GM19397 (cell line): ENCODE measurements around the gene MUC12.
"Not testable (repeated sequence)": the region's sequence is repeated elsewhere in the genome, so short reads cannot be mapped to it uniquely, and the experiment has no call there.

Experiments used
- ATAC-seq: cut with Tn5 transposase; IDR thresholded peaks from one replicate; pipeline ENCODE4 v1.9.1; 2021; ENCODE audit warnings: mild to moderate bottlenecking, moderate library complexity; ENCODE audit not compliant: unreplicated experiment

The MUC12 gene, protein sequence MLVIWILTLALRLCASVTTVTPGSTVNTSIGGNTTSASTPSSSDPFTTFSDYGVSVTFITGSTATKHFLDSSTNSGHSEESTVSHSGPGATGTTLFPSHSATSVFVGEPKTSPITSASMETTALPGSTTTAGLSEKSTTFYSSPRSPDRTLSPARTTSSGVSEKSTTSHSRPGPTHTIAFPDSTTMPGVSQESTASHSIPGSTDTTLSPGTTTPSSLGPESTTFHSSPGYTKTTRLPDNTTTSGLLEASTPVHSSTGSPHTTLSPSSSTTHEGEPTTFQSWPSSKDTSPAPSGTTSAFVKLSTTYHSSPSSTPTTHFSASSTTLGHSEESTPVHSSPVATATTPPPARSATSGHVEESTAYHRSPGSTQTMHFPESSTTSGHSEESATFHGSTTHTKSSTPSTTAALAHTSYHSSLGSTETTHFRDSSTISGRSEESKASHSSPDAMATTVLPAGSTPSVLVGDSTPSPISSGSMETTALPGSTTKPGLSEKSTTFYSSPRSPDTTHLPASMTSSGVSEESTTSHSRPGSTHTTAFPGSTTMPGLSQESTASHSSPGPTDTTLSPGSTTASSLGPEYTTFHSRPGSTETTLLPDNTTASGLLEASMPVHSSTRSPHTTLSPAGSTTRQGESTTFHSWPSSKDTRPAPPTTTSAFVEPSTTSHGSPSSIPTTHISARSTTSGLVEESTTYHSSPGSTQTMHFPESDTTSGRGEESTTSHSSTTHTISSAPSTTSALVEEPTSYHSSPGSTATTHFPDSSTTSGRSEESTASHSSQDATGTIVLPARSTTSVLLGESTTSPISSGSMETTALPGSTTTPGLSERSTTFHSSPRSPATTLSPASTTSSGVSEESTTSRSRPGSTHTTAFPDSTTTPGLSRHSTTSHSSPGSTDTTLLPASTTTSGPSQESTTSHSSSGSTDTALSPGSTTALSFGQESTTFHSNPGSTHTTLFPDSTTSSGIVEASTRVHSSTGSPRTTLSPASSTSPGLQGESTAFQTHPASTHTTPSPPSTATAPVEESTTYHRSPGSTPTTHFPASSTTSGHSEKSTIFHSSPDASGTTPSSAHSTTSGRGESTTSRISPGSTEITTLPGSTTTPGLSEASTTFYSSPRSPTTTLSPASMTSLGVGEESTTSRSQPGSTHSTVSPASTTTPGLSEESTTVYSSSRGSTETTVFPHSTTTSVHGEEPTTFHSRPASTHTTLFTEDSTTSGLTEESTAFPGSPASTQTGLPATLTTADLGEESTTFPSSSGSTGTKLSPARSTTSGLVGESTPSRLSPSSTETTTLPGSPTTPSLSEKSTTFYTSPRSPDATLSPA (N-terminal part only)

DNA sequence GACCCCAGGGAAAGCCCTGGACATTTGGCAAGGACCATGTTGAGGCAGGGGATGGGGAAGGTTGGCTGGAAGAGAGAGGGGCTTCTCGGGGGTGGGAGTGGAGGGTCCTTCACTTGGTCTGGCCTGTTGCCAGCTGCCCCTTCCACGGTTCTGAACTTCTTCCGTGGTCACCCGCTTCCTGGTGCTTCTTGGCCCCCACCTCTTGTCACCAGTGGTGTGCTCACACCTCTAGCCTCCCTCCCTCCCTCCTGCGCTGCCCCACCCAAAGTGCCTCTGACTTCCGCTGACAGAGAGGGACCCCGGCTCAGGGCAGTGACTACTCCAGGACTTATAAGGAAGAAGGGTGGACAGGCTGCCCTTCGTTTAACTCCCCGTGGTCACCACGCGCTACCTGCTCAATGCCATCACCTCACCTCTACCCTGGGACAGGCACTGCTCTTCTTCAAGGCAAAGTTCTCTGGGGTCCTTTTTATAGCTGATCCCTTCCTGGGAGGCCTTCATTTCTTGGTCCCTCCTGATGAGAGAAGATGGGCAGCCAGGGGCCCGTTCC is at the start of gene MUC12:
MUC12 (plus strand) TSS at position 500 of the 550 bp plus-strand sequence. CDS start 58 bp downstream, outside the sequence.
- ATAC-seq: no peak

DNA sequence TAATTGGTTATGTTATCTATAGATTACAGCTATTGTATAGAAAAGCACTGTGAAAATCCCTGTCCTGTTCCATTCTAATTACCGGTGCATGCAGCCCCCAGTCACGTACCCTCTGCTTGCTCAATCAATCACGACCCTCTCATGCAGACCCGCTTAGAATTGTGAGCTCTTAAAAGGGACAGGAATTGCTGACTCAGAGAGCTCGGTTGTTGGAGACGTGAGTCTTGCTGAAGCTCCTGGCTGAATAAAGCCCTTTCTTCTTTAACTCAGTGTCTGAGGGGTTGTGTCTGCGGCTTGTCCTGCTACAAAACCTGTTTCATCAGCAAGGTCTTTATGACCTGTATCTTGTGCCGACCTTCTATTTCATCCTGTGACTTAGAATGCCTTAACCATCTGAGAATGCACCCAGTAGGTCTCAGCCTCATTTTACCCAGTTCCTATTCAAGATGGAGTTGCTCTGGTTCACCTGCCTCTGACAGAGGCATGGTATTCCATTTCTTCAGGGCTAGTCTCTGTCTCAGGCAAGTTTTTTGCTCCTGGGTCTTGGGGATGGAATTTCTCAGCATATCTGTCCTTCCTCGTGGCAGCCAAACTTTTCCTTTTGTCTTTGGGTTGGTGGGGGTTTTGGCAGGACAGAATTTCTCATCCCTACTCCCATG is 49.5 kb upstream of the MUC12 start:
- not testable (repeated sequence) for ATAC-seq

DNA sequence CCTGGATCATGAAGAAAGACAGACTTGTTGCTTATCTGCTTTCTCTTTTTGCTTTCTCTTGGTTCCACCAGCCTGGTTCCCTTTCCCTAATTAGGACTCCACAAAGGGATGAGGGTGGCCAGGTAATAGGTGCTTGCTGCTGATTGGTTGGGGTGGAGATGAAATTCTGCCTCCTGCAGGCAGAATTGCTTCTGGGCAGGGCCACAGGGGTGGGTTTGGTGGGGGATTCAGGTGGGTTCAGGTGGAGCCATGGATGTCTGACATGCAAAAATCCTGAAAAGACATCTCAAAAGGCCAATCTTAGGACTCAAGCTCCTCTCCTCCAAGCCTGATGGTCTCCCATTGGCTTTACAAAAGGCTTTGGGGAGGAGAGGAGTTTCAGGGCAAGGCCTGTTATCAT is 48.3 kb upstream of the MUC12 start:
- ATAC-seq: no peak

DNA sequence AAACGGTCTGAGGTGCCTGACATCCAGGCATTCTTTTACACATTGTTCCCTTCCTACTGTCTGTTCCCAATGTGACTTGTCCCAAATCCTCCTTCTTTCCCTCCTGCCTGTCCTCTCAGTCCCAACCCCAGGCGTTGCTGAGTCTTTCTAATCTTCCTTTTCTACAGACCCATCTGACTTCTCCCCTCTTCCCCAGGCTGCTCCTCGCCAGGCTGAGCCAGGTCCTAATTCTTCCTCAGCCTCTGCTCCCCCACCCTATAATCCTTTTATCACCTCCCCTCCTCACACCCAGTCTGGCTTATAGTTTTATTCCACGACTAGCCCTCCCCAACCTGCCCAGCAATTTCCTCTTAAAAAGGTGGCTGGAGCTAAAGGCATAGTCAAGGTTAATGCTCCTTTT is 45.7 kb upstream of the MUC12 start:
- not testable (repeated sequence) for ATAC-seq

DNA sequence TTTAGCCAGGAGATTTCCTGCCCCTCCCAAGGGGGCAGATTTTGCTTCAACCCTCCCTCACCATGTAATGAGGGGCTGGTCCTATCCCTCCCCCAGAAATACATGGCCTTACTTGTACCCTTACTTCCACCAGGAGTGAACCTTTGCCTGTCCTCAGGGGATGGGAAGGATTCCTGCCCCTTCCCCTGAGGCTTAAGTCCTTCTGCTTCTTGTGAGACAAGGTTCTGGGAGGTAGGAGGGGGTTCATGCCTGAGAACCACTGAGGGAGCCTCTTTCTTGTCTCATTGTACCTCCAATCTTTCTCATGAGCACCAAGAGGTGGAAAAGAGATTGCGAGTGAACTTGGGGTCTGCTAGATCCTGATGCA is 39.6 kb upstream of the MUC12 start:
- no peak for ATAC-seq

DNA sequence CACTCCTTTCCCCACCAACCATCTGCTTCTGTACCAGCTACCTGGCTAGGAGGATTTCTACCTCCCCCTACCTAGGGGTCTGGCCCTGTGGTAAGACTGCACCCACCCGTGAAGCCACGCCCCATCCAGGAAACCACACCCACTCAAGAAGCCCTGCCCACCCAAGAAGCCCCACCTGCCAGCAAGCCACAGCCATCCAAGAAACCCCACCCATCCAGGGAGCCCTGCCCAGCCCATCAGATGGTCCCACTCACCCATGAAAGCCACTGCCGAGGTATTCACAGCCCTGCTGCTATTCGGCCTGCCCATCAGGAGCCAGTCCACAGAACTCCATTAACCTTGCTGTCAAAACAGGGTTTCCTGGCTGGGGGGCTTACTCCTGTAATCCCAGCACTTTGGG is 35.6 kb upstream of the MUC12 start:
- no peak for ATAC-seq

DNA sequence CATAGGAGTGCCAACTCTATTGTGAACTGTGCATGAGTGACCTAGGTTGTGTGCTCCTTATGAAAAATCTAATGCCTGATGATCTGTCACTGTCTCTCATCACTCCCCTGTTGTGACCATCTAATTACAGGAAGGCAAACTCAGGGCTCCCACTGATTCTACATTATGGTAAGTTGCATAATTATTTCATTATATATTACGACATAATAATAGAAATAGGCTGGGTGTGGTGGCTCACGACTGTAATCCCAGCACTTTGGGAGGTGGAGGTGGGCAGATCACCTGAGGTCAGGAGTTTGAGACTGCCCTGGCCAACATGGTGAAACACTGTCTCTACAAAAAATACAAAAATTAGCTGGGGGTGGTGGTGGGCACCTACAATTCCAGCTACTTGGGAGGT is 34.0 kb upstream of the MUC12 start:
- ATAC-seq: not testable (repeated sequence)

DNA sequence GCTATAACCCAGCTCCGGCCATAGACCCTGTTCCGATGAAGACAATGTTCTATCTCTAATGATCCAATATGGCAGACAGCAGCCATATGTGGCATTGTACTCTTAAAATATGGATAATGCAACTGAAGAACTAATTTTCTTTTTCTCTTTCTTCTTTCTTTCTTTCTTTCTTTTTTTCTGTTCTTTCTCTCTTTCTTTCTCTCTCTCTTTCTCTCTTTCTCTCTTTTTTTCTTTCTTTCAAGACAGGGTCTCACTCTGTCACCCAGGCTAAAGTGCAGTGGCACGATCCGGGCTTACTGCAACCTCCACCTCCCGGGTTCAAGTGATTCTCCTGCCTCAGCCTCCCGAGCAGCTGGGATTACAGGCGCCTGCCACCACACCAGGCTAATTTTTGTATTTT is 33.2 kb upstream of the MUC12 start:
- ATAC-seq: not testable (repeated sequence)

DNA sequence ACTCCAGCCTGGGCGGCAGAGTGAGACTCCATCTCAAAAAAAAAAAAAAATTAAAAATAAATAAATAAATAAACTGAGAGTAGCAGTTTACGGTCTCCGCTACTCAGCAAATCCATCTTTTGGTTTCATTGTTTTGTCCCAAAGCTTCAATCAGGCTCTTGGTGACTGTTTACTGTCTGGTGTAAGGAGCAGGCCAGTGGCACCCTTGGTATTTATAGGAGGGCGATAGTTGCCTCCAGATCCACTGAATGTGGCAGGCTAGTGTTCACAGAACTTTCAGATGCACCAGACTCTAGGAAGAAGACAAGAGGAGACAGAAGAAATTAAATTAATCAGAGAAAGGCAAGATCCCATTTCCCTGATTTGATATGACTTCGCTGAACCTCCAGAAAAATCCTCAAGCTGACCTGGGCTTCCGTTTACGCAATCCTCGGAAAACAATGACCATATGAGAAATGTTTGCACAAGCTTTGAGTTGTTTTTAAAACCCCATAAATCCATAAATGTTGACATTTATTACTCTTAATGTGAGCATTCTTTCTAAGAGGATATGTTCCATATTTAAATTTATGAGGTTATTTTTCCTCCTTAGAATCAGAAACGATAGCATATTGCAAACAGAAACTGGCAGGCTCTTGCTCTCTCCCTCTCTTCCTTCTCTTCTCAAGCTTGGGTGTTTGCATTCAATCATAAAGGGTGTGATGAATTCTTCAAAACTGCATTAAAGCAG is 27.2 kb upstream of the MUC12 start:
- no peak for ATAC-seq

DNA sequence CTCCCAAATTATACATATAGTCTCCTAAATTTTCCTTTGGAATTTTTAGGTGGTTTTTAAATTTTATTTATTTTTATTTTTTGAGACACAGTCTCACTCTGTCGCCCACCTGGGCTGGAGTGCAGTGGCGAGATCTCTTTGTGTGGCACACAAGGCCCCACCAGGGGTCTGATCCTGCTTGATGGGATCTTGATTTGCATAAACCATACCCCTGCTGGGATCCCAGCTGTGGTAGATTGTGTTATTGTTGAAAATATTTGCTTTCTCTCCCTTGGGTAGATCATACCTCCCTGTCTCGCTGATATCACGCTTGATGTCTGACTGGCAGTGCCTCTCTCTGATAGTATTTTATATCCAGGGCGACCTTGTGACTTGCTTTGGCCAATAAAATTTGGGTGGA is 25.7 kb upstream of the MUC12 start:
- ATAC-seq: no peak

DNA sequence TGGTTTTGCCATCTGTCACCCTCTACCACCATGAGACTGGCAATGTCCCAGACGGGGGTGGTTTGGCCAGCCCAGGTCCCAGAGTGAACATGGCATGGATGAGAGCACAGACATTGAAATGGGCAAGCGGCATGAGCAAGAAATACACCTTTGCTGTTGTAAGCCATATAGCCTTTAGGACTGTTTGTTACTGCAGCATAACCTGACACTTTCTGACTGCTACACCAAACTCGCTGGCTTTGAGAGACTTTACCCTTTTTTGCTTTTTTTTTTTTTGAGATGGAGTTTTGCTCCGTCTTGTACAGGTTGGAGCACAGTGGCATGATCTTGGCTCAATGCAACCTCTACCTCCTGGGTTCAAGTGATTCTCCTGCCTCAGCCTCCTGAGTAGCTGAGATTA is 25.2 kb upstream of the MUC12 start:
- no peak for ATAC-seq

DNA sequence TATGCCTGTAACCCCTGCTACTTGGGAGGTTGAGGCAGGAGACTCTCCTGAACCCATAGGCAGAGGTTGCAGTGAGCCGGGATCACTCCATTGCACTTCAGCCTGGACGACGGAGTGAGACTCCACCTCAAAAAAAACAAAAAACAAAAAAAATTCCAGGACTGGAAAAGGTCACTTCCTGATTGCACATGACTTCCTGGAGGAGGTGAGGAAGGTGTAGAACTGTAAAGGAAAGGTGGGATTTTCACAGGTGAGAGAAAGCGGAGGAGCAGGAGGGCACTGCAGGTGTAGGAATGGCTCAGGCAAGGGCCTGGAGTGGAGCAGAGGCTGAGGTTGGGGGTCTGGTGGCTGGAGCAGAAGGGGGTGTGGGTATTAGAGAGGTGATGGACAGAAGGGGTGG is 23.3 kb upstream of the MUC12 start:
- no peak for ATAC-seq

DNA sequence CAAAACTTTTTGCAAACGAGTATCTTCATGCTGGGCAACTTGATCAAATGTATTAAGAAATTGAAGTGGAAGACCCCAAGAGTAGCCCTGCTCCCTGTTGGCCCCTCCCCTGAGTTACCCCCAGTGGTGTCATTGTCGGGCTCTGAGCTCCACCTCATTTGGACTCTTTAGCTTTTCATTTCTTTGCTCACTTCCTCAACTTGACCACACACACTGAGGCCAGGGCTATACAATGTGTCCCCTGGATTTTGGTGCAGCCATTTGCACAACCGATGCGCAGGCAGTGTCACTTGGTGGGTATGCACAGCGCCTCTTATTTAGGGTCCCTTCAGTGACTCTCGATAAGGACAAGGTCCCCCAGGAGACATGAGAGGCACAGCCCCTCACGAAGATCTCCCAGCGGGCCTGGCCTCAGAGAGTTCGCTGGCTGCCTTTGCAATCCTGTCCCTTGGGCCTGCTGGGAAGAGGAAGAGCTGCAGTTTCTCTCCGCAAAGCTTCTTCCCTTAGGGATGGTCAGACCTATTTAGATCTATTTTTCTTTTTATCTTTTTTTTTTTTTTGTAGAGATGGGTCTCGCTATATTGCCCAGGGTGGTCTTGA is 22.5 kb upstream of the MUC12 start:
- ATAC-seq: no peak

DNA sequence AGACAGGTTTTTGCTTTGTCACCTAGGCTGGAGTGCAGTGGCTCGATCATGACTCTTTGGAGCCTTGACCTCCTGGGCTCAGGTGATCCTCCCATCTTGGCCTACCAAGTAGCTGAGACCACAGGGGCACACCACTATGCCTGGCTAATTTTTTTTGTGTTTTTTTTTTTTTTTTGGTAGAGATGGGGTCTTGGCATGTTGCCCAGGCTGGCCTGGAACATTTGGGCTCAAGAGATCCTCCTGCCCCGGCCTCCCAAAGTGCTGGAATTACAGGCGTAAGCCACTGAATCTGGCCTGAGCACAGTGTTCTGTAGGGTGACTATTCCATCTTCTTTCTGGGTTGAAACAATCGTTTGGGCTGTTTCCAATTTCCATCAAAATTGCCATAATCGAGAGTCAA is 21.6 kb upstream of the MUC12 start:
- ATAC-seq: no peak

DNA sequence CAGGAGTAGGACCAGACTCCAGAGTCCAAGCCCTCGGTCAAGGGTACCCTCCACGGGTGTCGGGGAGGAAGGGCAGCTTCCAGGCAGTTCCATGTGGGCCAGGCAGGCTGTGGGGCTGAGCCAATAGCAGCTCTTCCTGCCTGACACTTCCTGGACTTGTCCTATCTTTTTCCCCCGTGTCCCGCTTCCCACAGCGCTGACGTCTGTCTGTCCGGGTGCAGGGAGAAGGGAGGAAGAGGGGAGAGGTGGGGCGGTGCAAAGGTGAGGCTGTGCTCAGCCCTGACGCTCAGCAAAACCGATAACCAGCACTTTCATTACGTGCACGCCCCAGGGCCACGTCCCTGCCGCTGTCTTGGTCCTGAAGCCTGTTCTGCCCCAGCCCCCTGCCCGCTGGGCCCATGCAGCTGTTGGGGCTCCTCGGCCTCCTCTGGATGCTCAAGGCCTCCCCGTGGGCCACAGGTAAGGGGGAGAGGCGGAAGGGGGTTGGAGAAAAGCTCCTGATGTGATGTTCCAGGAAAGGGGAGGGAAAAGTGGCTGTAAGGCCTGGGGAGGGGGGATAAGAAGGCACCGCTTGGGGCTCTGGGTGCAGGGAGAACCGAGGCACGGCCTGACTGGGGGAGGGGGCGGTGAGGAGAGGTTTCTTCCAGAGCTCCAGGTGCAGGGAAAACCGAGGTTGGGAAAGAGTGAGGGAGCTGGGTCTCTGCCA is 20.0 kb upstream of the MUC12 start, which contains the start of gene MUC3A:
MUC3A (plus strand) TSS at position 308 of the 706 bp plus-strand sequence; CDS start at position 399, 91 bp downstream.
- no peak for ATAC-seq

DNA sequence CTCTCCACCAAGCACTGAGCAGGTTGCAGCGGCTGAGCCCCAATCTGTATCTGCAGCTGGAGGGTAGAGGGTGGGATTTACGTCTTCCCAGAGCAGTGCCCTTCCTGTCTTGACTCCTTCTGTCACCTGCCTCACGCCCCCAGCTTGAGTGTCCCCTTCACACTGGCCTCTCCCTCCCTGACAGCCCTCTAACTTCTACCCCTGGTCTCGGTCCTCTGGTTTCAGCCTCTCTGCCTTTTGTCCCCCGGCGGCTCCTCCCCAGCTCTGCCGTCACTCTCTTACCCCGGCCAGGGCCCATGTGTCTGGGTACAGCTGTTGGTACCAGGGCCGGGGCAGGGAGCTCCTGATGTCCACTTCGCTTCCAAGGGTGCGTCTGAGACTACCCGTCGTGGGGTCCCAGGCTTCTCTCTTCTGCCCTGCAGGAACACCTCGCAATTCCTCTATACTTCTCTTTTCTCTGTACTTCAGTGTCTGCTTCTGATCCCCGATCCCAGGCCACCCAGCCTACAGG is 19.4 kb upstream of the MUC12 start:
- ATAC-seq: no peak

DNA sequence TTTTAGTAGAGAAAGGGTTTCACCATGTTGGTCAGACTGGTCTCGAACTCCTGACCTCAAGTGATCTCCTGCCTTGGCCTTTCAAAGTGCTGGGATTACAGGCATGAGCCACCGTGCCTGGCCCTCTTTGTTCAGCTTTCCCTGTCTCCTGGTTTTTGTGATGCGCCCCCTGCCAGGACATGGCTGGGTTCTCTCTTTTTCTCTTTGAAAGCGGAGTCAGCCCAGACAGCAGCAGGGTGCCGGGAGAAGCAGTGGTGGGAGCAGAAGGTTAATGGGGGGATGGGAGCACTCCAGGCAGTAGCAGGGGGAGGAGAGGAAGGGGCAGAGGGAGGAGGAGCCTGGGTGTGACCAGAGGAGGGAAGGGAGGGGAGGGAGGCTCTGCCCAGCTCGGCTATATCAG is 18.2 kb upstream of the MUC12 start:
- ATAC-seq: no peak

DNA sequence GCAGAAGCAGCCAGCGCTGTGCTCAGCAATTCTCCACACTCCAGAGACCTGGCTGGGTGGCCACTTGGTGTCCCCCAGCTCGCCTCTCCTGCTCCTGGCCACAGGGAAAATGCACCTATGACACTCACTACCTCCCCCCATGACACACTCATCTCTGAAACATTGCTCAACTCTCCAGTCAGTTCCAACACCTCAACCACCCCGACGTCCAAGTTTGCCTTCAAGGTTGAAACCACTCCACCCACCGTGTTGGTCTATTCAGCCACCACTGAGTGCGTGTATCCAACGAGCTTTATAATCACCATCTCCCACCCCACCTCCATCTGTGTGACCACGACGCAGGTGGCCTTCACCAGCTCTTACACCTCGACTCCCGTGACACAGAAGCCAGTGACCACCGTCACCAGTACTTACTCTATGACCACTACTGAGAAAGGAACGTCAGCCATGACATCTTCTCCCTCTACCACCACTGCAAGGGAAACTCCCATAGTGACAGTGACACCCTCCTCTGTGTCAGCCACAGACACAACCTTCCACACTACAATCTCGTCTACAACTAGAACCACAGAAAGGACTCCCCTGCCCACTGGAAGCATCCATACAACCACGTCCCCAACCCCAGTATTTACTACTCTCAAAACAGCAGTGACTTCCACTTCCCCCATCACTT is 17.3 kb upstream of the MUC12 start:
- no peak for ATAC-seq
